Naive thymus-derived CD8-positive, alpha-beta T cell (primary cell): ENCODE measurements around the gene KCNIP4. TPM values are rescaled to one million over a fixed set of nuclear protein-coding genes. Genes with fewer than 3 reads are reported as not detected.
"Not testable (repeated sequence)": the region's sequence is repeated elsewhere in the genome, so short reads cannot be mapped to it uniquely, and the experiment has no call there.

Experiments
- ATAC-seq, 2 donors: fragments of 150-1000 bp; cut with Tn5 transposase in 1 of 2; sonication (Bioruptor Pico), chemical (Tn5 transposase) in 1 of 2; 1 replicate in 1 of 2; 2 replicates in 1 of 2; pipeline ENCODE4 v1.10.0; 2021; ENCODE audit warnings: mild to moderate bottlenecking in 2 of 2, moderate library complexity in 2 of 2
- POLR2A ChIA-PET: fragments of 350-600 bp; sonication (Branson Sonifier 250); formaldehyde crosslinking; loops from one replicate; lab custom pipeline; 2021; ENCODE audit warnings: antibody characterized with exemption; lab: Charles Lee
- DNase-seq, 10 donors: peaks; one replicate each; pipeline versions ENCODE4 v3.0.0 to v3.0.0-alpha.2; 2020 to 2022
- H3K27ac Mint-ChIP-seq, 10 donors: one replicate each; pipeline ENCODE4 v1.8.0; 2020 to 2022; ENCODE audit warnings: mild to moderate bottlenecking in 10 of 10, mixed read lengths in 10 of 10, moderate library complexity in 4 of 10, inconsistent platforms in 1 of 10
- H3K27me3 Mint-ChIP-seq, 5 donors: one replicate each; pipeline ENCODE4 v1.8.0; 2021 to 2022; ENCODE audit warnings: mixed read lengths in 5 of 5
- H3K36me3 Mint-ChIP-seq, 3 donors: one replicate each; pipeline ENCODE4 v1.8.0; 2020 to 2022; ENCODE audit warnings: mixed read lengths in 3 of 3, mild to moderate bottlenecking in 2 of 3, inconsistent platforms in 1 of 3
- H3K4me1 Mint-ChIP-seq, 4 donors: one replicate each; pipeline ENCODE4 v1.8.0; 2021 to 2022; ENCODE audit warnings: mixed read lengths in 4 of 4
- H3K4me3 Mint-ChIP-seq, 10 donors: one replicate each; pipeline ENCODE4 v1.8.0; 2020 to 2022; ENCODE audit warnings: mild to moderate bottlenecking in 10 of 10, mixed read lengths in 10 of 10, moderate library complexity in 6 of 10, inconsistent platforms in 1 of 10
- H3K9me3 Mint-ChIP-seq, 9 donors: one replicate each; pipeline ENCODE4 v1.8.0; 2020 to 2022; ENCODE audit warnings: mixed read lengths in 9 of 9, mild to moderate bottlenecking in 3 of 9, inconsistent platforms in 1 of 9, moderate library complexity in 1 of 9
- polyA plus RNA-seq, 3 donors: library from polyadenylated mRNA; unstranded; fragments of 300-500 nt; fragmentation: Illumina TruSeq; gene quantifications; one replicate each; pipeline ENCODE4 v1.2.3, GENCODE V29; 2021
- total RNA-seq, 8 experiments: library from RNA in 2 of 8; stranded (reverse) in 2 of 8; gene quantifications; one replicate each; pipeline ENCODE4 v1.2.3 and lab custom pipeline; 2021 to 2026

KCNIP4 gene
- total RNA-seq, result not detected
- polyA plus RNA-seq, result under 1 TPM in 2 of 3 donors, not detected in 1; 0.19 to 0.36 TPM
- 0 to 0.43 (median 0.11) reads per million in 6 experiments for total RNA-seq (lab: John Stamatoyannopoulos, UW)

- H3K27ac Mint-ChIP-seq, result no peak within 1 kb of the TSS
- POLR2A ChIA-PET, result interaction anchor here (0.6 kb wide), 1 partner anchor 985 kb away, joined by 3 read pairs; no protein-coding TSS in a partner anchor
- H3K36me3 Mint-ChIP-seq, result peaks cover 0 to 3% (median 0%) of the 10 kb centered on the region in 3 donors
- H3K4me1 Mint-ChIP-seq, result peaks cover 0 to 6% (median 4%) of the 10 kb centered on the region in 4 donors
- peaks cover 0 to 8% (median 2%) of the 10 kb centered on the region in 9 donors for H3K9me3 Mint-ChIP-seq
- peak; percentile 58 to 62 for ATAC-seq
- peak within 1 kb of the TSS in 9 of 10 donors; percentile 2 to 77 (median 58) for H3K4me3 Mint-ChIP-seq
- H3K27me3 Mint-ChIP-seq, result peaks cover 24 to 48% (median 30%) of the 10 kb centered on the region in 5 donors
- peak in 5 of 10 donors; percentile 2 to 22 (median 11) for DNase-seq
Observed at GRCh38 chr4:21948347-21949072, at the start of gene KCNIP4. Gene KCNIP4, minus strand, starts transcription at chr4:21948772.

- H3K27me3 Mint-ChIP-seq, POLR2A ChIA-PET, H3K27ac Mint-ChIP-seq, DNase-seq, ATAC-seq, H3K36me3 Mint-ChIP-seq, H3K4me3 Mint-ChIP-seq, H3K4me1 Mint-ChIP-seq: not testable (repeated sequence)
- H3K9me3 Mint-ChIP-seq, result peaks cover 0 to 51% (median 20%) of the 10 kb centered on the region in 9 donors
Observed at GRCh38 chr4:21996618-21997017, 48.0 kb upstream of the KCNIP4 start.

- POLR2A ChIA-PET, result no interaction called here
- H3K4me3 Mint-ChIP-seq, result no peak overlapping the region
- ATAC-seq (no peak), DNase-seq (no peak)
- H3K27me3 Mint-ChIP-seq, result no peaks in the 10 kb centered on the region
- H3K4me1 Mint-ChIP-seq, result no peaks in the 10 kb centered on the region
- H3K27ac Mint-ChIP-seq, result no peak overlapping the region
- no peaks in the 10 kb centered on the region for H3K36me3 Mint-ChIP-seq
- peaks cover 0 to 28% (median 11%) of the 10 kb centered on the region in 9 donors for H3K9me3 Mint-ChIP-seq
Observed at GRCh38 chr4:21992330-21992729, 43.8 kb upstream of the KCNIP4 start.

GRCh38 chr4:21991562-21991961, 43.0 kb upstream of the KCNIP4 start:
- Mint-ChIP-seq H3K36me3 (no peaks in the 10 kb centered on the region), H3K4me3 (no peak overlapping the region), H3K27me3 (no peaks in the 10 kb centered on the region), H3K4me1 (no peaks in the 10 kb centered on the region), H3K27ac (no peak overlapping the region), H3K9me3 (peaks cover 0 to 27% (median 11%) of the 10 kb centered on the region in 9 donors)
- POLR2A ChIA-PET, result no interaction called here
- DNase-seq (no peak), ATAC-seq (no peak)

GRCh38 chr4:21991050-21991449, 42.5 kb upstream of the KCNIP4 start:
- no peak overlapping the region for H3K27ac Mint-ChIP-seq
- peaks cover 0 to 21% (median 6%) of the 10 kb centered on the region in 9 donors for H3K9me3 Mint-ChIP-seq
- DNase-seq (no peak), ATAC-seq (no peak)
- H3K27me3 Mint-ChIP-seq, result no peaks in the 10 kb centered on the region
- H3K4me1 Mint-ChIP-seq, result no peaks in the 10 kb centered on the region
- POLR2A ChIA-PET, result no interaction called here
- H3K4me3 Mint-ChIP-seq, result no peak overlapping the region
- no peaks in the 10 kb centered on the region for H3K36me3 Mint-ChIP-seq

- Mint-ChIP-seq H3K9me3 (peaks cover 0 to 18% (median 0%) of the 10 kb centered on the region in 9 donors), H3K36me3 (no peaks in the 10 kb centered on the region), H3K27me3 (no peaks in the 10 kb centered on the region), H3K4me3 (no peak overlapping the region), H3K4me1 (no peaks in the 10 kb centered on the region), H3K27ac (no peak overlapping the region)
- POLR2A ChIA-PET, result no interaction called here
- ATAC-seq, result no peak
- DNase-seq, result no peak
Observed at GRCh38 chr4:21989351-21989750, 40.8 kb upstream of the KCNIP4 start.

GRCh38 chr4:21986307-21986706, 37.7 kb upstream of the KCNIP4 start:
- H3K36me3 Mint-ChIP-seq, result no peaks in the 10 kb centered on the region
- no peaks in the 10 kb centered on the region for H3K27me3 Mint-ChIP-seq
- POLR2A ChIA-PET, result no interaction called here
- ATAC-seq (no peak), DNase-seq (no peak)
- no peaks in the 10 kb centered on the region for H3K4me1 Mint-ChIP-seq
- H3K4me3 Mint-ChIP-seq, result no peak overlapping the region
- no peak overlapping the region for H3K27ac Mint-ChIP-seq
- H3K9me3 Mint-ChIP-seq, result peaks cover 0 to 10% (median 2%) of the 10 kb centered on the region in 9 donors

- POLR2A ChIA-PET, result no interaction called here
- Mint-ChIP-seq H3K36me3 (no peaks in the 10 kb centered on the region), H3K27ac (no peak overlapping the region), H3K4me3 (no peak overlapping the region), H3K4me1 (no peaks in the 10 kb centered on the region), H3K9me3 (peaks cover 0 to 4% (median 0%) of the 10 kb centered on the region in 9 donors), H3K27me3 (no peaks in the 10 kb centered on the region)
- no peak for ATAC-seq
- no peak for DNase-seq
Observed at GRCh38 chr4:21982087-21982486, 33.5 kb upstream of the KCNIP4 start.

- no peaks in the 10 kb centered on the region for H3K4me1 Mint-ChIP-seq
- POLR2A ChIA-PET, result no interaction called here
- H3K4me3 Mint-ChIP-seq, result no peak overlapping the region
- H3K36me3 Mint-ChIP-seq, result no peaks in the 10 kb centered on the region
- H3K27ac Mint-ChIP-seq, result no peak overlapping the region
- H3K9me3 Mint-ChIP-seq, result peaks cover 0 to 17% (median 7%) of the 10 kb centered on the region in 9 donors
- ATAC-seq (no peak), DNase-seq (no peak)
- no peaks in the 10 kb centered on the region for H3K27me3 Mint-ChIP-seq
Observed at GRCh38 chr4:21979196-21979595, 30.6 kb upstream of the KCNIP4 start.

GRCh38 chr4:21976166-21976565, 27.6 kb upstream of the KCNIP4 start:
- POLR2A ChIA-PET, result no interaction called here
- no peaks in the 10 kb centered on the region for H3K4me1 Mint-ChIP-seq
- no peaks in the 10 kb centered on the region for H3K36me3 Mint-ChIP-seq
- H3K27me3 Mint-ChIP-seq, result no peaks in the 10 kb centered on the region
- DNase-seq, result no peak
- no peak overlapping the region for H3K27ac Mint-ChIP-seq
- peaks cover 2 to 17% (median 7%) of the 10 kb centered on the region in 9 donors for H3K9me3 Mint-ChIP-seq
- H3K4me3 Mint-ChIP-seq, result no peak overlapping the region
- ATAC-seq, result no peak

- H3K27ac Mint-ChIP-seq, result no peak overlapping the region
- no peaks in the 10 kb centered on the region for H3K27me3 Mint-ChIP-seq
- no peak for DNase-seq
- no peak for ATAC-seq
- no peaks in the 10 kb centered on the region for H3K4me1 Mint-ChIP-seq
- POLR2A ChIA-PET, result no interaction called here
- peaks cover 2 to 20% (median 7%) of the 10 kb centered on the region in 9 donors for H3K9me3 Mint-ChIP-seq
- no peaks in the 10 kb centered on the region for H3K36me3 Mint-ChIP-seq
- H3K4me3 Mint-ChIP-seq, result no peak overlapping the region
Observed at GRCh38 chr4:21973850-21974249, 25.3 kb upstream of the KCNIP4 start.

- ATAC-seq (no peak), DNase-seq (no peak)
- POLR2A ChIA-PET, result no interaction called here
- Mint-ChIP-seq H3K27me3 (peaks cover 0 to 5% (median 0%) of the 10 kb centered on the region in 5 donors), H3K27ac (no peak overlapping the region), H3K4me3 (no peak overlapping the region), H3K36me3 (no peaks in the 10 kb centered on the region), H3K9me3 (peaks cover 0 to 17% (median 2%) of the 10 kb centered on the region in 9 donors), H3K4me1 (no peaks in the 10 kb centered on the region)
Observed at GRCh38 chr4:21964762-21965319, 16.3 kb upstream of the KCNIP4 start.

- H3K36me3 Mint-ChIP-seq, result no peaks in the 10 kb centered on the region
- H3K4me3 Mint-ChIP-seq, result no peak overlapping the region
- DNase-seq, result no peak
- no peak for ATAC-seq
- H3K27ac Mint-ChIP-seq, result no peak overlapping the region
- no peaks in the 10 kb centered on the region for H3K4me1 Mint-ChIP-seq
- POLR2A ChIA-PET, result no interaction called here
- H3K27me3 Mint-ChIP-seq, result peaks cover 0 to 5% (median 0%) of the 10 kb centered on the region in 5 donors
- peaks cover 0 to 27% (median 3%) of the 10 kb centered on the region in 9 donors for H3K9me3 Mint-ChIP-seq
Observed at GRCh38 chr4:21962691-21963090, 14.1 kb upstream of the KCNIP4 start.
